MCF 10A (cell line): ENCODE results near the gene SUGT1. TPM values are rescaled to one million over a fixed set of nuclear protein-coding genes. Genes with fewer than 3 reads are reported as not detected.
A peak's percentile ranks its signal among the peaks of the same experiment; 100 is the strongest.
"Not testable (repeated sequence)": the region's sequence is repeated elsewhere in the genome, so short reads cannot be mapped to it uniquely, and the experiment has no call there.

Source experiments
- BruUV-seq: library from RNA; stranded (reverse); fragments of 400-500 nt; replicated peaks from 2 replicates; lab custom pipeline; 2021; lab: Mats Ljungman, UMichigan
- CTCF ChIA-PET: fragments of 300-600 bp; sonication (Branson Sonifier 250); formaldehyde crosslinking; extraction: SDS; loops from one replicate; lab custom pipeline; 2021; ENCODE audit warnings: antibody characterized with exemption, inconsistent platforms; lab: Yijun Ruan, JAX
- POLR2A ChIA-PET: fragments of 300-600, 350-650 bp; sonication (Branson Sonifier 250); formaldehyde crosslinking; extraction: SDS; loops from one replicate; lab custom pipeline; 2020; ENCODE audit warnings: antibody characterized with exemption, inconsistent platforms; lab: Yijun Ruan, JAX
- DNase-seq: peaks from one replicate; pipeline ENCODE4 v3.0.0-alpha.2; 2018; ENCODE audit not compliant: unreplicated experiment
- H3K27ac Mint-ChIP-seq: one replicate; pipeline ENCODE4 v1.8.0; 2022; ENCODE audit warnings: mild to moderate bottlenecking, low read depth, mixed read lengths; ENCODE audit not compliant: unreplicated experiment
- H3K27me3 Mint-ChIP-seq: one replicate; pipeline ENCODE4 v1.8.0; 2022; ENCODE audit warnings: mixed read lengths; ENCODE audit not compliant: insufficient read depth, unreplicated experiment
- H3K36me3 Mint-ChIP-seq: one replicate; pipeline ENCODE4 v1.8.0; 2022; ENCODE audit warnings: mild to moderate bottlenecking, moderate library complexity, mixed read lengths; ENCODE audit not compliant: insufficient read depth, unreplicated experiment
- H3K4me1 Mint-ChIP-seq: one replicate; pipeline ENCODE4 v1.8.0; 2022; ENCODE audit warnings: mixed read lengths; ENCODE audit not compliant: insufficient read depth, unreplicated experiment
- H3K4me3 Mint-ChIP-seq: one replicate; pipeline ENCODE4 v1.8.0; 2022; ENCODE audit warnings: mild to moderate bottlenecking, moderate library complexity, mixed read lengths; ENCODE audit not compliant: unreplicated experiment
- H3K9me3 Mint-ChIP-seq: one replicate; pipeline ENCODE4 v1.8.0; 2022; ENCODE audit warnings: mixed read lengths; ENCODE audit not compliant: unreplicated experiment
- CTCF ChIP-seq: fragments of 200-600 bp; IDR thresholded peaks from one replicate; pipeline ENCODE4 v1.8.0; 2022; ENCODE audit warnings: antibody characterized with exemption, mild to moderate bottlenecking; ENCODE audit not compliant: unreplicated experiment
- intact Hi-C: fragments of 100-400 bp; cut with micrococcal nuclease; formaldehyde crosslinking; loops from 2 replicates; pipeline ENCODE4 v1.14.1; 2022
- total RNA-seq: library from RNA; stranded (reverse); gene quantifications from 2 replicates; pipeline ENCODE4 v1.2.3, GENCODE V29; 2022

Gene SUGT1
- total RNA-seq, 1 experiment from 2014 or later, result 58.4 TPM

- Mint-ChIP-seq H3K4me1 (no peaks in the 10 kb centered on the region), H3K4me3 (no peak overlapping the region), H3K36me3 (no peaks in the 10 kb centered on the region), H3K27ac (no peak overlapping the region), H3K9me3 (no peaks in the 10 kb centered on the region), H3K27me3 (no peaks in the 10 kb centered on the region)
- ChIA-PET POLR2A (interaction anchor here (1.3 kb wide), 1 partner anchor 8 kb away, joined by 3 read pairs; no protein-coding TSS in a partner anchor), CTCF (no interaction called here)
- no peak for TF ChIP-seq CTCF
- no peak for DNase-seq
- intact Hi-C loops, result no loop called here
- BruUV-seq, result no TSS peak
Measured at GRCh38 chr13:52711286-52711685, 58.6 kb downstream of the SUGT1 start.

GRCh38 chr13:52712385-52712784, 59.7 kb downstream of the SUGT1 start:
- no peak for DNase-seq
- CTCF ChIA-PET, result interaction anchor here (0.7 to 1.1 kb wide), 3 partner anchors 98 to 255 kb away, joined by 3 to 4 read pairs (median 3); no protein-coding TSS in a partner anchor
- H3K27me3 Mint-ChIP-seq, result no peaks in the 10 kb centered on the region
- no peak overlapping the region for H3K27ac Mint-ChIP-seq
- no peaks in the 10 kb centered on the region for H3K36me3 Mint-ChIP-seq
- intact Hi-C loops, result no loop called here
- no peaks in the 10 kb centered on the region for H3K4me1 Mint-ChIP-seq
- TF ChIP-seq CTCF, result no peak
- POLR2A ChIA-PET, result interaction anchor here (0.6 to 1.3 kb wide), 3 partner anchors 9 to 752 kb away, joined by 3 read pairs; no protein-coding TSS in a partner anchor
- BruUV-seq, result no TSS peak
- no peaks in the 10 kb centered on the region for H3K9me3 Mint-ChIP-seq
- no peak overlapping the region for H3K4me3 Mint-ChIP-seq

GRCh38 chr13:52713894-52714293, 61.3 kb downstream of the SUGT1 start:
- no TSS peak for BruUV-seq
- POLR2A ChIA-PET, result no interaction called here
- no peaks in the 10 kb centered on the region for H3K4me1 Mint-ChIP-seq
- intact Hi-C loops, result no loop called here
- H3K36me3 Mint-ChIP-seq, result no peaks in the 10 kb centered on the region
- peaks cover 11% of the 10 kb centered on the region for H3K27me3 Mint-ChIP-seq
- DNase-seq, result peak; percentile 8
- no peak overlapping the region for H3K4me3 Mint-ChIP-seq
- CTCF ChIA-PET, result interaction anchor here (0.5 kb wide), 1 partner anchor 93 kb away, joined by 3 read pairs; no protein-coding TSS in a partner anchor
- no peak for TF ChIP-seq CTCF
- H3K9me3 Mint-ChIP-seq, result peaks cover 10% of the 10 kb centered on the region
- no peak overlapping the region for H3K27ac Mint-ChIP-seq

GRCh38 chr13:52720904-52721303, 68.3 kb downstream of the SUGT1 start:
- POLR2A ChIA-PET, intact Hi-C loops, DNase-seq, H3K4me3 Mint-ChIP-seq, H3K36me3 Mint-ChIP-seq, H3K4me1 Mint-ChIP-seq, BruUV-seq, H3K27ac Mint-ChIP-seq: not testable (repeated sequence)
- peaks cover 21% of the 10 kb centered on the region for H3K9me3 Mint-ChIP-seq
- peaks cover 27% of the 10 kb centered on the region for H3K27me3 Mint-ChIP-seq
- CTCF ChIA-PET, result interaction anchor here (0.7 to 2.4 kb wide), 3 partner anchors 14 to 52 kb away, joined by 3 to 8 read pairs (median 4); no protein-coding TSS in a partner anchor

- Mint-ChIP-seq H3K27me3 (peaks cover 27% of the 10 kb centered on the region), H3K9me3 (peaks cover 21% of the 10 kb centered on the region)
- H3K4me1 Mint-ChIP-seq, H3K36me3 Mint-ChIP-seq, DNase-seq, intact Hi-C loops, H3K4me3 Mint-ChIP-seq, H3K27ac Mint-ChIP-seq, BruUV-seq: not testable (repeated sequence)
- ChIA-PET POLR2A (interaction anchor here (0.6 kb wide), 2 partner anchors 18 to 30 kb away, joined by 3 read pairs; no protein-coding TSS in a partner anchor), CTCF (interaction anchor here (0.7 to 2.4 kb wide), 5 partner anchors 14 to 246 kb away, joined by 3 to 8 read pairs (median 4); no protein-coding TSS in a partner anchor)
Measured at GRCh38 chr13:52721356-52721755, 68.7 kb downstream of the SUGT1 start.
